Loucy (cell line): ENCODE measurements around the gene CD82.

Experiments
- H2AFZ ChIP-seq: fragments of 200-600 bp; sonication (generic); 2 replicates; pipeline ENCODE4 v1.6.0; 2016; ENCODE audit warnings: antibody characterized with exemption, mild to moderate bottlenecking, low read length, moderate library complexity
- H3F3A ChIP-seq: fragments of 200-600 bp; 2 replicates; pipeline ENCODE4 v1.6.0; 2016; ENCODE audit warnings: antibody characterized with exemption, low read depth, mild to moderate bottlenecking
- H3K27me3 ChIP-seq: fragments of 200-600 bp; sonication (generic); 2 replicates; pipeline ENCODE4 v1.6.1; 2014; ENCODE audit warnings: low read length, mild to moderate bottlenecking; ENCODE audit not compliant: insufficient read depth, poor library complexity, severe bottlenecking
- H3K36me3 ChIP-seq: fragments of 200-600 bp; sonication (generic); 2 replicates; pipeline ENCODE4 v1.6.1; 2016; ENCODE audit warnings: low read length; ENCODE audit not compliant: insufficient read depth
- H3K4me1 ChIP-seq: fragments of 200-600 bp; sonication (generic); 2 replicates; pipeline ENCODE4 v1.5.1; 2014; ENCODE audit warnings: low read length, mild to moderate bottlenecking; ENCODE audit not compliant: insufficient read depth, poor library complexity, severe bottlenecking
- H3K4me2 ChIP-seq: fragments of 200-600 bp; sonication (generic); 2 replicates; pipeline ENCODE4 v1.6.0; 2014; ENCODE audit warnings: antibody characterized with exemption, low read length, low read depth, mild to moderate bottlenecking; ENCODE audit not compliant: poor library complexity, severe bottlenecking
- H3K4me3 ChIP-seq: fragments of 200-600 bp; sonication (generic); 2 replicates; pipeline ENCODE4 v1.5.1; 2014; ENCODE audit warnings: low read length, mild to moderate bottlenecking, mixed read lengths; ENCODE audit not compliant: poor library complexity, severe bottlenecking
- H3K79me2 ChIP-seq: fragments of 200-600 bp; sonication (generic); 2 replicates; pipeline ENCODE4 v1.6.1; 2014; ENCODE audit warnings: low read length; ENCODE audit not compliant: insufficient read depth
- H3K9ac ChIP-seq: fragments of 200-600 bp; sonication (generic); 2 replicates; pipeline ENCODE4 v1.6.0; 2014; ENCODE audit warnings: mild to moderate bottlenecking, low read depth, low read length, moderate library complexity; ENCODE audit not compliant: poor library complexity, severe bottlenecking
- H3K9me2 ChIP-seq: fragments of 200-600 bp; sonication (generic); replicated peaks from 2 replicates; pipeline ENCODE4 v1.6.1; 2016; ENCODE audit warnings: low read depth, low read length, mixed read lengths
- H3K9me3 ChIP-seq: fragments of 200-600 bp; sonication (generic); 2 replicates; pipeline ENCODE4 v1.6.1; 2014; ENCODE audit warnings: mild to moderate bottlenecking, antibody characterized with exemption, low read length, low read depth; ENCODE audit not compliant: insufficient read depth
- H4K20me1 ChIP-seq: fragments of 200-600 bp; sonication (generic); 2 replicates; pipeline ENCODE4 v1.6.0; 2014; ENCODE audit warnings: antibody characterized with exemption, low read length, mild to moderate bottlenecking; ENCODE audit not compliant: insufficient read depth, poor library complexity, severe bottlenecking
- CTCF ChIP-seq: fragments of 200-600 bp; sonication (generic); conservative IDR thresholded peaks from 2 replicates; pipeline ENCODE4 v1.5.1; 2014; ENCODE audit warnings: mild to moderate bottlenecking, antibody characterized with exemption, low read length
- EZH2phosphoT487 ChIP-seq: fragments of 200-600 bp; IDR thresholded peaks from 2 replicates; pipeline ENCODE4 v1.6.1; 2018; ENCODE audit warnings: antibody characterized with exemption, mild to moderate bottlenecking, moderate library complexity, borderline replicate concordance

The CD82 gene

GRCh38 chr11:44571871-44572270 lies 6.4 kb downstream of the CD82 start:
- Histone ChIP-seq H3K79me2 (peaks cover 91% of the 10 kb centered on the region), H3K4me2 (peak overlapping the region; percentile 94), H2AFZ (no peak overlapping the region), H3F3A (peaks cover 20% of the 10 kb centered on the region), H3K9me2 (no peaks in the 10 kb centered on the region), H3K4me3 (peak overlapping the region; percentile 96), H3K9ac (peak overlapping the region; percentile 97), H3K9me3 (no peaks in the 10 kb centered on the region), H3K4me1 (peaks cover 92% of the 10 kb centered on the region), H4K20me1 (no peaks in the 10 kb centered on the region), H3K27me3 (no peaks in the 10 kb centered on the region), H3K36me3 (no peaks in the 10 kb centered on the region)
- TF ChIP-seq EZH2phosphoT487 (no peak), CTCF (no peak)

- Histone ChIP-seq H3K27me3 (no peaks in the 10 kb centered on the region), H3K9ac (peak overlapping the region; percentile 97), H3K79me2 (peaks cover 91% of the 10 kb centered on the region), H3K9me2 (no peaks in the 10 kb centered on the region), H3K4me3 (peak overlapping the region; percentile 96), H2AFZ (no peak overlapping the region), H4K20me1 (no peaks in the 10 kb centered on the region), H3K36me3 (no peaks in the 10 kb centered on the region), H3K4me1 (peaks cover 95% of the 10 kb centered on the region), H3K4me2 (peak overlapping the region; percentile 94), H3K9me3 (no peaks in the 10 kb centered on the region), H3F3A (peaks cover 20% of the 10 kb centered on the region)
- TF ChIP-seq CTCF (no peak), EZH2phosphoT487 (no peak)
Observed at GRCh38 chr11:44572436-44572835, 7.0 kb downstream of the CD82 start.

GRCh38 chr11:44572884-44573283 lies 7.4 kb downstream of the CD82 start:
- no peaks in the 10 kb centered on the region for H4K20me1 ChIP-seq
- no peaks in the 10 kb centered on the region for H3K27me3 ChIP-seq
- H3F3A ChIP-seq = peaks cover 20% of the 10 kb centered on the region
- peak overlapping the region; percentile 97 for H3K9ac ChIP-seq
- no peaks in the 10 kb centered on the region for H3K9me3 ChIP-seq
- H3K4me2 ChIP-seq = peak overlapping the region; percentile 94
- peak overlapping the region; percentile 96 for H3K4me3 ChIP-seq
- H2AFZ ChIP-seq = no peak overlapping the region
- peaks cover 91% of the 10 kb centered on the region for H3K79me2 ChIP-seq
- no peaks in the 10 kb centered on the region for H3K36me3 ChIP-seq
- peaks cover 95% of the 10 kb centered on the region for H3K4me1 ChIP-seq
- no peaks in the 10 kb centered on the region for H3K9me2 ChIP-seq
- TF ChIP-seq CTCF = no peak
